Measurements from ENCODE around the gene CDH4.
A peak's percentile ranks its signal among the peaks of the same experiment; 100 is the strongest.

The CDH4 gene

GRCh38 chr20:61902221-61902869 lies 650.3 kb downstream of the CDH4 start:
- no peak overlapping the region for H3K4me3 Mint-ChIP-seq
- no peak overlapping the region for H3K27ac Mint-ChIP-seq
- H3K9me3 Mint-ChIP-seq = no peaks in the 10 kb centered on the region
- H3K27me3 Mint-ChIP-seq = peaks cover 1% of the 10 kb centered on the region
- no peaks in the 10 kb centered on the region for H3K36me3 Mint-ChIP-seq
- H3K4me1 Mint-ChIP-seq = no peaks in the 10 kb centered on the region

GRCh38 chr20:61903575-61904340 lies 651.7 kb downstream of the CDH4 start:
- Mint-ChIP-seq H3K4me3 (no peak overlapping the region), H3K27ac (no peak overlapping the region), H3K36me3 (no peaks in the 10 kb centered on the region), H3K27me3 (no peaks in the 10 kb centered on the region), H3K9me3 (no peaks in the 10 kb centered on the region), H3K4me1 (no peaks in the 10 kb centered on the region)

- H3K4me3 Mint-ChIP-seq = no peak overlapping the region
- H3K4me1 Mint-ChIP-seq = no peaks in the 10 kb centered on the region
- no peak overlapping the region for H3K27ac Mint-ChIP-seq
- no peaks in the 10 kb centered on the region for H3K9me3 Mint-ChIP-seq
- H3K36me3 Mint-ChIP-seq = no peaks in the 10 kb centered on the region
- H3K27me3 Mint-ChIP-seq = no peaks in the 10 kb centered on the region
Measured at GRCh38 chr20:61904456-61904855, 652.4 kb downstream of the CDH4 start.

DNA sequence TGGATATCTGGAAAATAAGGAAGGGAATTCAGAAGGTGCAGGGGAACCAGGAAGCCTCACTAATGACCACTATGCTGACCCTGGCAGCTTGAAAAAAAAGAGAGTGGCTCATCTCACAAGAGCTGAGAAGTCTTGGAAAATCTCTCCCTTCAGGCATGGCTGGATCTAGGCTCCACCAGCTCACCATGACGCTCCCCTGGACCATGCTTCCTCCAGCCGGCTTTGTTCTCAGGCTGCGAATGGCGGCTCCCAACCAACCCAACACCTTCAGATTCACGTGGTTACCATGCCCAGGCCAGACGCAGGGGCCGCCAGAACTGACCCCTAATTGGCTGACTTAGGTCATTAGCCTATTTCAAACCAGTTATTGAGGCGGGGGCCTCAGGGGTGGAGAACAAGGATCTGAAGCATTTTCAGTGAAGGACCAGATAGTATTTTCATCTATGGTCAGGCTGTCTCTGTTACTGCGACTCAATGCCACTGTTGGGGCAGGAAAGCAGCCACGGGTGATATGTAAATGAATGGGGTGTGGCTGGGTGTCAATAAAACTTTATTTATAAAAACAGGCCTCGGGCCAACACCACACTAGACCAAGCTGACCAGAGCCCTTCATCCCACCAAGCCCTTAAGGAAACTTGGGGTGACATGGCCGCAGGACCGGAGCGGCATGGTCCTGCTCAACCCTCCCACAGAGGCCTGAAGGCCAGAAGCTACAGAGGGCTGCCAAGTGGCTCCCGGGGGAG lies 653.9 kb downstream of the CDH4 start:
- peak overlapping the region; percentile 17 for H3K27ac Mint-ChIP-seq
- H3K4me3 Mint-ChIP-seq = no peak overlapping the region
- H3K4me1 Mint-ChIP-seq = no peaks in the 10 kb centered on the region
- no peaks in the 10 kb centered on the region for H3K27me3 Mint-ChIP-seq
- H3K36me3 Mint-ChIP-seq = no peaks in the 10 kb centered on the region
- H3K9me3 Mint-ChIP-seq = no peaks in the 10 kb centered on the region

DNA sequence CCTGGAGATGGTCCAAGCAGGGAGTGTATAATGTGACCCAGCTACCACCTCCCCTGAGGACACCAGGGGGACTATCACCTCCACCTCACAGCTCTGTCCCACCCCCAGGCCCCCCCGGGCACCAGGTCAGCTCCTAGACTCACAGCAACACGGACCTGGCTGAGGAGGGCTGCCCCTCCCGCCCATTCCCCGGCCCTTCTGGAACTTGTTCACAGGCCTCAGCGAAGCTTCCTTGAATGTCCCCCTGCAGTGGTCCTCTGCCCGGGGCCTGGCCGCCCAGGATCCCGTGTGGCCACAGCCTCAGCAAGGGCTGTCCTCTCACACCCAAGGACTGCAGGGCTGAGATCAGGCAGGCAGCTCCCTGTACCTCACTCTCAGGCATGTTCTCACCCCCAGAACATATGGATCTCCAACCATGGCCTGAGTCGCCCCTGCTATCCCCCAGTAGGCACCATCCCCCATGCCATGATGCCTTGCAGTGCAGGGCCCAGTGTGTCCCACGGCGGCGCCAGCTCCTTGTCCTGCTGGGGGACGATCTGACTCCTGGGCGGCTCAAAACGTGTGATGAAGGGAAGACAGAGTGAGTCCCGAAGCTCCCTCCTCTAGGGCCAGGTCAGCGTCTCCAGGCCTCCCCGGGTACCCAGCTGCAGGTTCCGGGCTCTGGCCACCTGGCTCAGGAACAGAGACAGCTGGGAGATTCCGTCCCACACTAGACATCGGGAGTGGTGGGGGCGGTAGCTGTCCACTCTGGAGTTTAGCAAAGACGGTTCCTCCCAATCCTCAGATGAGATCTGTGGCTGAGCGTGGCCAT lies 655.2 kb downstream of the CDH4 start:
- no peaks in the 10 kb centered on the region for H3K36me3 Mint-ChIP-seq
- no peaks in the 10 kb centered on the region for H3K9me3 Mint-ChIP-seq
- H3K4me1 Mint-ChIP-seq = no peaks in the 10 kb centered on the region
- no peak overlapping the region for H3K27ac Mint-ChIP-seq
- H3K4me3 Mint-ChIP-seq = no peak overlapping the region
- no peaks in the 10 kb centered on the region for H3K27me3 Mint-ChIP-seq

DNA sequence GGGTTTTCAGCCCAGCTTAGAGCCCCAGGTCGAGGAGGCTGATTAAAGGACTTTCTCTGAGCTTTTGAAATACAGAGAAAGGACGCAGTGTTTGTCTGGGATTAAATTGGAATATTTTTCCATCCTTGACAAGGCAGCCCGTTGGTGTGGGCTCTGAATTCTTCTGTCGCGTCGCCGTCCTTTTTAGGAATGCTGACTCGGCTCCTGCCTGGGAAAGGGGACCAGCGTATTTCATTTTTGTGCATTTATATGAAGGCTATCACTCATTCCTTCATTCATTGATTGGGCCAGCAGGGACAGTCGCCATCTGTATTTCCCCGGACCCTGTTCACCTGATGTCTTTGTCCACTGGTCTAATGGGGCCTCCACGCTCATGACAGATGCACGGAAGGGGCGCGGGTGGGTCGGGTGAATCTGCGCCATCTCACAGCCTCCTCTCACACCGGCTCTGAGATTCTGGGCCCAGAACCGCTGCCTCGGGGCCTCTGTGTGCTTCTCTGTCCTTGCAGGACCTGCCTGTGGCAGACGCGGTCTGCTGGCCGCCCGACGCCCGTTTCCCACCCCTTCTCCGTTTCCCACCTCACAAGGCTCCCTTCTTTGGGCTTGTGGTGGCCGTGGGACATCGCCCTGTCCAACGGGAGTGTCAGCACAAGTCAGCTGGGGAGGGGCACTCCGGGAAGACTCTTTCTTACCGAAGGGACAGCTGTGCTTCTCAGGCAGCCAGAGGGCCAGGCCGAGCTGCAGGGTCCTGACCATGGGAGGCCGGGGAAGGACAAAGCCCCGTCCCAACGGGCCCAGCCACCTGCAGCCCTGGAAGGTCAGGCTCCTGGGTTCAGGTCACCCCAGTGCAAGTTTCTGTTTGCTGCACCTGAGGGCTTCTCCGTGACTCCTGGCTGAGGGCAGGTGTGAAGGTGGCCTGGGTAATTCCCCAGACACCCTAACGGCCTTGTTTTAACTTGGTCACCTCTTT lies 656.3 kb downstream of the CDH4 start:
- no peaks in the 10 kb centered on the region for H3K36me3 Mint-ChIP-seq
- no peak overlapping the region for H3K27ac Mint-ChIP-seq
- no peaks in the 10 kb centered on the region for H3K9me3 Mint-ChIP-seq
- H3K27me3 Mint-ChIP-seq = no peaks in the 10 kb centered on the region
- no peak overlapping the region for H3K4me3 Mint-ChIP-seq
- H3K4me1 Mint-ChIP-seq = no peaks in the 10 kb centered on the region

GRCh38 chr20:61909028-61909427 lies 657.0 kb downstream of the CDH4 start:
- H3K27me3 Mint-ChIP-seq = no peaks in the 10 kb centered on the region
- no peak overlapping the region for H3K4me3 Mint-ChIP-seq
- no peaks in the 10 kb centered on the region for H3K9me3 Mint-ChIP-seq
- no peaks in the 10 kb centered on the region for H3K36me3 Mint-ChIP-seq
- H3K4me1 Mint-ChIP-seq = no peaks in the 10 kb centered on the region
- no peak overlapping the region for H3K27ac Mint-ChIP-seq

- Mint-ChIP-seq H3K27me3 (peaks cover 3% of the 10 kb centered on the region), H3K27ac (no peak overlapping the region), H3K4me1 (no peaks in the 10 kb centered on the region), H3K4me3 (no peak overlapping the region), H3K36me3 (no peaks in the 10 kb centered on the region), H3K9me3 (no peaks in the 10 kb centered on the region)
Measured at GRCh38 chr20:61909821-61910220, 657.8 kb downstream of the CDH4 start.

DNA sequence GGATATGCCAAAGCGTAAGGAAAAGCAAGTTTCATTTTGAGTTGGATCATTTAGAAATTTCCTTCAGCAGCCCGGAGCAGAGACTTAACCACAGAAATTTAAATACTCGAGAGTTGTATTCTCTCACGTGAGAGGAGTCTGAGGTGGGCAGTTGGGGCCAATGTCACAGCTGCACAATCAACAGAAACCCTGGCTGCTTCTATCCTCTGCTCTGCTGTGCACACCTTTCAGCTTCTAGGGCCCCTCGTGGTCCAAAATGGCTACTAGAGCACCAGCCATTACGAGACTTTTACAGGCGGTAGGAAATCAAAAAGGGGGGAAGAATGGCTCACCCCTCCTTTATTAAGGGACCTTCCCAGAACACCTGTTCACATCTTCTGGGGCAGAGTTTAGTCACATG lies 659.8 kb downstream of the CDH4 start:
- H3K4me3 Mint-ChIP-seq = no peak overlapping the region

GRCh38 chr20:61912665-61913422 lies 660.8 kb downstream of the CDH4 start:
- no peaks in the 10 kb centered on the region for H3K36me3 Mint-ChIP-seq
- H3K27me3 Mint-ChIP-seq = peaks cover 5% of the 10 kb centered on the region
- H3K27ac Mint-ChIP-seq = no peak overlapping the region
- no peaks in the 10 kb centered on the region for H3K4me1 Mint-ChIP-seq
- H3K4me3 Mint-ChIP-seq = no peak overlapping the region
- H3K9me3 Mint-ChIP-seq = no peaks in the 10 kb centered on the region

More for the DNA sequence above, 659.8 kb downstream of the CDH4 start:
- peaks cover 5% of the 10 kb centered on the region for H3K27me3 Mint-ChIP-seq
- no peak overlapping the region for H3K27ac Mint-ChIP-seq
- H3K9me3 Mint-ChIP-seq = no peaks in the 10 kb centered on the region
- H3K36me3 Mint-ChIP-seq = no peaks in the 10 kb centered on the region
- no peaks in the 10 kb centered on the region for H3K4me1 Mint-ChIP-seq

DNA sequence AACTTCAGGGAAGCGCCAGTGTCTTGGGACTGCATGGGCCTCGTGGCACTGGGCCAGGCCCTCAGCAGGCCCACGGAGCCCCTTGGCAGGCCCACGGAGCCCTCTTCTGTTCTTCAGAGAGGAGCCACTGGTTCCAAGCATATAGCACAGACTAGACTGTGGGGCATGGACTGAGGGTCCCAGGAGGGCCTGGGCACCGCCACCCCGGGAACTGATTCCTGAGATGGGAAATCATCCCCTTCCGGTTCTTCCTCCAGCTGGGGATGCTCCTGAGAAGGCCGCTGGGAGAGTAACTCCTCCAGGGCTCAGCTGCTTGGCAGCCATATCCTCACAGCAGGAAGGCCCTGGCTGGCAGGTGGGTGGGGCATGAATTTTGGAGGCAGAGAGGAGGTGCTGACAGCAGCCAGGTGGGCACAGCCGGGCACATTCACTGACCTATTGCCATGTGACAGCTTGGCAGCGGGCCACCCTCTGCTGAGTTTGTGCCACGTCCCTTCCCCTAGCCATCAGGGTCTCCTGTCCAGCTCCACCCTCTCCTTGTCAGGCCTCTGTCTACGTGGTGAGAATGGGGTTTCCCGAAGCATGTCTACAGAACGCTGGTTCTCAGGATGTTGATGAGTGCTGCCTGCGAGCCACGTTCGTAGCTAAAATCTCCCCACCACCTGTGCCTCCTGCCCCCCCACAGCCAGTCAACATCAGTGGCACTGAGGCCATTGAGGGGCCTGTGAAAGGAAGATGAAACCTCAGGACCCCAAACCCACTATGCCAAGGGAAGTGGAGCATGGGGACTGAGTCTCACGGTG lies 661.6 kb downstream of the CDH4 start:
- H3K4me3 Mint-ChIP-seq = no peak overlapping the region
- peaks cover 5% of the 10 kb centered on the region for H3K27me3 Mint-ChIP-seq
- H3K9me3 Mint-ChIP-seq = no peaks in the 10 kb centered on the region
- no peaks in the 10 kb centered on the region for H3K36me3 Mint-ChIP-seq
- no peaks in the 10 kb centered on the region for H3K4me1 Mint-ChIP-seq
- H3K27ac Mint-ChIP-seq = no peak overlapping the region

DNA sequence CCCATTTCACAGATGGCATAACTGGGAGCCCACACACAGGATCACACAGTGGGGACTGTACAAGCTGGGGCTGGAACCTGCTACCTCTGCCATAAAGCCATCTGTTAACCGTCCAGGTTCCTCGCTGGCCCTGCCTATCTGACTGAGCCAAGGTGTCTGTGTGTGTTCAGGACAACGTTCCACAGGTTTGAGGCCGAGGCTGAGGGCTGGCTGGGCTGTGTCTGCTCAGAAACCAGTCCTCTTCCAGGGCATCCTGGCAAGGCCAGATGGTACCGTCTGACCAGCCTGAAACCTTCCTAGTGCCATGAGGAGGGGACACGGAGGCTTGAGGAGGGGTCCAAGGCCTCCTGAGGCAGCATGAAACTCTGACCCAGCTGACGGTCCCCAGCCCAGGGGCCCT lies 663.0 kb downstream of the CDH4 start:
- Mint-ChIP-seq H3K27ac (no peak overlapping the region), H3K4me3 (no peak overlapping the region), H3K4me1 (no peaks in the 10 kb centered on the region), H3K27me3 (peaks cover 5% of the 10 kb centered on the region), H3K9me3 (no peaks in the 10 kb centered on the region), H3K36me3 (no peaks in the 10 kb centered on the region)

DNA sequence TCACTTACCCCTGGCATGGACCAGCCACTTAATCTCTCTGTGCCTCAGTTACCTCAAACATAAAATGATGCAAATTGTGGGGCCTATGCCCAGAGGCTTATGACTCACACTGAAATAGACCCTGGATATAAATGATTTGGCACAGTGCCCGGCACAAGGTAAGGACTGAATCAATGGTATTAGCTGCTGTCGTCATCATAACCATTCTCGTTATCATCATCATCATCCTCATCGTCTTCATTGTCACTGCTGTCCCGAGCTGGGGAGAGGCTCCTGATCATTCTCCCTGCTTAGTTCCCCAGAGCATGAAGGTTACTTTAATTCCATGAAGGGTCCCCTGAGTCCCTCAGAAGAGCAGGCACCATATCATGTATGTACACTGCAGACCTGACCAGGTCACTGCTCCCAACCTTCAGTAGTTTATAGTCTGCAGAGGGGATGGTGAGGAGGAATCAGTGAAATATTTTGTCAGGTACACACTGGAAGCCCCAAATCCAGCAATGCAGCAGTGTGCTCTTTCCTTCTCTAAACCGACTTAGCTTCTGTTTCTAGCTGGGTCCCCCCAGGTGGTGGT lies 664.3 kb downstream of the CDH4 start:
- no peaks in the 10 kb centered on the region for H3K4me1 Mint-ChIP-seq
- peaks cover 5% of the 10 kb centered on the region for H3K27me3 Mint-ChIP-seq
- no peak overlapping the region for H3K4me3 Mint-ChIP-seq
- no peaks in the 10 kb centered on the region for H3K36me3 Mint-ChIP-seq
- no peaks in the 10 kb centered on the region for H3K9me3 Mint-ChIP-seq
- H3K27ac Mint-ChIP-seq = no peak overlapping the region
